ENCODE data around the gene ZNF385B.

Gene ZNF385B

DNA sequence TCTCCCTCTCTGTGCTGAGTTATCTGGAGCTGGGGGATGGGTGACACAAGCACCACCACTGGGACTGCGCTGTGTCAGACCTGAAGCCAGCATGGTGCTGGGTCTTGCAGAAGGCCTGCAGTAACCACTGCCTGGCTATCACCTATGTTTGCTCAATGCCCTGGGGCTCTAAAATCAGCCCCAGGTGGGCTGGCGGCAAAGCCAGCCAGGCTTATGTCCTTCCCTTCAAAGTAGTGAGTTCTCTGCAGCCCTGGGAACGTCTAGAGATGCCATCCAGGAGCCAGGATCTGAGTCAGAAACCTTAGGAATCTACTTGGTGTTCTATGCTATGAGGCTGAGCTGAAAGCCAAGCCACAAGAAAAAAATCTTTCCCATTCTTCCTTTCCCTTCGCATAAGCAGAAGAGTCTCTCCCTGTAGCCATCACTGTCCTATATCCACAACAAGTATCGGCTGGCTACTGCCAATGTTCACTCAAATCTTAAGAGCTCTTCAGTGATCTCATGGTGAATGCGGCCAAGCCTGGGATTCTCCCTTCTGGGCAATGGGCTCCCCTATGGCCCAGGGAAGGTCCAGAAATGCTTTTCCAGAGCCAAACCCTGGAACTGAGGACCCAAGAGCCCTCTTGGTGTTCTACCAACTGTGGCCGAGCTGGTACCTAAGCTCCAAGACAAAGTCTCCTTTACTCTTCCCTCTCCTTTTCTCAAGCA, 248.7 kb downstream of the ZNF385B start:
- H3K9me3 ChIP-seq (ENCODE audit: severe bottlenecking) = no peaks in the 10 kb centered on the region
- DNase-seq (ENCODE audit: low spot score) (no peak), ATAC-seq (ENCODE audit: low read depth) (no peak)
- no peak overlapping the region for H3K4me3 ChIP-seq (ENCODE audit: severe bottlenecking)
- no peaks in the 10 kb centered on the region for H3K4me1 ChIP-seq (ENCODE audit: insufficient read depth, poor library complexity, severe bottlenecking)
- TF ChIP-seq, protein P1, sequence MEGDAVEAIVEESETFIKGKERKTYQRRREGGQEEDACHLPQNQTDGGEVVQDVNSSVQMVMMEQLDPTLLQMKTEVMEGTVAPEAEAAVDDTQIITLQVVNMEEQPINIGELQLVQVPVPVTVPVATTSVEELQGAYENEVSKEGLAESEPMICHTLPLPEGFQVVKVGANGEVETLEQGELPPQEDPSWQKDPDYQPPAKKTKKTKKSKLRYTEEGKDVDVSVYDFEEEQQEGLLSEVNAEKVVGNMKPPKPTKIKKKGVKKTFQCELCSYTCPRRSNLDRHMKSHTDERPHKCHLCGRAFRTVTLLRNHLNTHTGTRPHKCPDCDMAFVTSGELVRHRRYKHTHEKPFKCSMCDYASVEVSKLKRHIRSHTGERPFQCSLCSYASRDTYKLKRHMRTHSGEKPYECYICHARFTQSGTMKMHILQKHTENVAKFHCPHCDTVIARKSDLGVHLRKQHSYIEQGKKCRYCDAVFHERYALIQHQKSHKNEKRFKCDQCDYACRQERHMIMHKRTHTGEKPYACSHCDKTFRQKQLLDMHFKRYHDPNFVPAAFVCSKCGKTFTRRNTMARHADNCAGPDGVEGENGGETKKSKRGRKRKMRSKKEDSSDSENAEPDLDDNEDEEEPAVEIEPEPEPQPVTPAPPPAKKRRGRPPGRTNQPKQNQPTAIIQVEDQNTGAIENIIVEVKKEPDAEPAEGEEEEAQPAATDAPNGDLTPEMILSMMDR (IDR thresholded peaks at IDR 0.05; ENCODE audit: poor library complexity, severe bottlenecking) = no peak
- no peak overlapping the region for H3K27ac ChIP-seq (ENCODE audit: poor library complexity, severe bottlenecking)
- H3K36me3 ChIP-seq (ENCODE audit: low read depth) = no peaks in the 10 kb centered on the region
- H3K27me3 ChIP-seq (ENCODE audit: insufficient read depth, poor library complexity, severe bottlenecking) = no peaks in the 10 kb centered on the region

DNA sequence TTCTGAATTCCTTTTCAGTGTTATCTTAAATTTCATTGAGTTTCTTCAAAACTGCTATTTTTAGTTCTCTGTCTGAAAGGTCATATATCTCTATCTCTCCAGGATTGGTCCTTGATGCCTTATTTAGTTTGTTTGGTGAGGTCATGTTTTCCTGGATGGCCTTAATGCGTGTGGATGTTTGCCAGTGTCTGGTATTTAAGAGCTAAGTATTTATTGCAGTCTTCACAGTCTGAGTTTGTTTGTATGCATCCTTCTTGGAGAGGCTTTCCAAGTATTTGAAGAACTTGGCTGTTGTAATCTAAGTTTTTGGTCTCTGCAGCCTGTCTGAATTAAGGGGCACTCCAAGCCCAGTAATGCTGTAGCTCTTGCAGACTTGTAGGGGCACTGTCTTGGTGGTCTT, 249.3 kb downstream of the ZNF385B start:
- Histone ChIP-seq H3K9me3 (ENCODE audit: severe bottlenecking) (no peaks in the 10 kb centered on the region), H3K4me3 (ENCODE audit: severe bottlenecking) (no peak overlapping the region), H3K4me1 (ENCODE audit: insufficient read depth, poor library complexity, severe bottlenecking) (no peaks in the 10 kb centered on the region), H3K27me3 (ENCODE audit: insufficient read depth, poor library complexity, severe bottlenecking) (no peaks in the 10 kb centered on the region), H3K27ac (ENCODE audit: poor library complexity, severe bottlenecking) (no peak overlapping the region), H3K36me3 (ENCODE audit: low read depth) (no peaks in the 10 kb centered on the region)
- DNase-seq (ENCODE audit: low spot score) = no peak
- no peak for ATAC-seq (ENCODE audit: low read depth)
- TF ChIP-seq, protein P1 (IDR thresholded peaks at IDR 0.05; ENCODE audit: poor library complexity, severe bottlenecking) = no peak

DNA sequence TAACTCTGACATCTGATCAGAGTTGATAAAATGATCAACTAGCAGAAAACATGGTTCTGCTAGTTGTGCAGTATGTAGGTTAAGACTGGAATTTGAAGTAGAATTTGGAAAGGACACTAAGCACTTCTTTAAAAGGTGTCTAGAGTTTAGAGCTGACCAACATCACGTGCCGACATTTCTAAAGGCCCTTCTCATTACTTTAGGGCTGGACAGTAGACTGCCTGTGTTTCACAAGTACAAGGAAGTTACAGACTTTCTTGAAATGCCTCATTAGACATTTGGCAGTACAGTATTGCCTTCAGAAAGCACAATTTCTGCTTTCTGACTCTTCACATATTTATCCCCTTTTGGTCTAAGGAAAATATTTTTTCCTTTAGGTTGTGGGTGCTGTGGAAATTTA, 255.3 kb downstream of the ZNF385B start:
- ATAC-seq (ENCODE audit: low read depth) (no peak), DNase-seq (ENCODE audit: low spot score) (no peak)
- H3K9me3 ChIP-seq (ENCODE audit: severe bottlenecking) = no peaks in the 10 kb centered on the region
- H3K27ac ChIP-seq (ENCODE audit: poor library complexity, severe bottlenecking) = no peak overlapping the region
- H3K27me3 ChIP-seq (ENCODE audit: insufficient read depth, poor library complexity, severe bottlenecking) = no peaks in the 10 kb centered on the region
- TF ChIP-seq, protein P1 (IDR thresholded peaks at IDR 0.05; ENCODE audit: poor library complexity, severe bottlenecking) = no peak
- H3K4me1 ChIP-seq (ENCODE audit: insufficient read depth, poor library complexity, severe bottlenecking) = no peaks in the 10 kb centered on the region
- no peaks in the 10 kb centered on the region for H3K36me3 ChIP-seq (ENCODE audit: low read depth)
- no peak overlapping the region for H3K4me3 ChIP-seq (ENCODE audit: severe bottlenecking)

DNA sequence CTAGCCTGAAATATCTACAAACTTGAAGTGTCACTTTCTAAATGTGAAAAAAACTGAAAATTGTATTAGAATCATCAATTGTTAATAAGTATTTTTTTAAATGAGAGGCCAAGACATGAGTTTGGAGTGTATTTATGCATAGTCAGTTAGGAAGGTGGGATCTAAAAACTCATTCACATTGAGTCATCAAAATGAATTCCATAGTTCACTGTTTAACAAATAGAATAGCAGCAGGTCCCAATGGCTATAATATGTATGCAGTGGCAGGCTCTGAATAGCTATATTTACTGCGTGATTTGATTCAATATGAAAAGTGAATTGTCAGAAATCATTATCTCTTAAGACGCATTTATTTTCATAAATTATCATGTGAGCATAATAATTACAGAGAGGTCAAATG, 256.1 kb downstream of the ZNF385B start:
- ATAC-seq (ENCODE audit: low read depth) (no peak), DNase-seq (ENCODE audit: low spot score) (no peak)
- H3K4me1 ChIP-seq (ENCODE audit: insufficient read depth, poor library complexity, severe bottlenecking) = no peaks in the 10 kb centered on the region

DNA sequence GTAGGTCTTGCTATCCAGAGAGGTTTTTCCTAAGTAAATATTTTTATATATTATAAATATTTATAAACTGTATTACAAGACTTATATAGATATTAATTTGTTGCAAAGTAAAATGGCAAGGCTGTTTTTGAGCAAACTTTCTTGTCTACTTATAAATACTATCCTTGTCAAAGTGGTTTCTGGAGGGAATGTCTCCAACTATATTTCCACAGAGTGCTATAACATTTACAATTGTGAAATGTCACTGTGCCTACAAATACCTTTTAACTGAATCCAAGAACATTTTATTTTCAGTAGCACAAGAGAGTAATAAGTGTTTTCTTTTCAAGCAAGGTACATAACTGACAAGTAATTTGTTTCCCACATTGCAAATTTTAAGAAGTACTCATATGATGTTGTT, 256.8 kb downstream of the ZNF385B start:
- no peaks in the 10 kb centered on the region for H3K27me3 ChIP-seq (ENCODE audit: insufficient read depth, poor library complexity, severe bottlenecking)
- H3K27ac ChIP-seq (ENCODE audit: poor library complexity, severe bottlenecking) = no peak overlapping the region
- TF ChIP-seq, protein P1 (IDR thresholded peaks at IDR 0.05; ENCODE audit: poor library complexity, severe bottlenecking) = no peak
- no peaks in the 10 kb centered on the region for H3K4me1 ChIP-seq (ENCODE audit: insufficient read depth, poor library complexity, severe bottlenecking)
- no peak for ATAC-seq (ENCODE audit: low read depth)
- H3K36me3 ChIP-seq (ENCODE audit: low read depth) = no peaks in the 10 kb centered on the region
- H3K9me3 ChIP-seq (ENCODE audit: severe bottlenecking) = no peaks in the 10 kb centered on the region
- no peak overlapping the region for H3K4me3 ChIP-seq (ENCODE audit: severe bottlenecking)
- no peak for DNase-seq (ENCODE audit: low spot score)

More for the DNA sequence above, 256.1 kb downstream of the ZNF385B start:
- Histone ChIP-seq H3K27ac (ENCODE audit: poor library complexity, severe bottlenecking) (no peak overlapping the region), H3K36me3 (ENCODE audit: low read depth) (no peaks in the 10 kb centered on the region), H3K27me3 (ENCODE audit: insufficient read depth, poor library complexity, severe bottlenecking) (no peaks in the 10 kb centered on the region), H3K9me3 (ENCODE audit: severe bottlenecking) (no peaks in the 10 kb centered on the region), H3K4me3 (ENCODE audit: severe bottlenecking) (no peak overlapping the region)
- TF ChIP-seq, protein P1 (IDR thresholded peaks at IDR 0.05; ENCODE audit: poor library complexity, severe bottlenecking) = no peak
